Measurements from ENCODE around the gene CSF2. TPM values are rescaled to one million over a fixed set of nuclear protein-coding genes. Genes with fewer than 3 reads are reported as not detected.

CSF2 gene
- total and polyA plus RNA-seq, 2 of the 4 experiments (the other 2 are of a cell fraction): 0.31 TPM; not detected in 1

- CTCF ChIA-PET: interaction anchor here (0.6 kb wide), 1 partner anchor 11 kb away, joined by 3 read pairs; no protein-coding TSS in a partner anchor
- H3K4ac ChIP-seq (ENCODE audit: low read depth, low read length): no peak overlapping the region
- H3K4me1 ChIP-seq (ENCODE audit: control insufficient read depth, insufficient read depth, low read length): peaks cover 14% of the 10 kb centered on the region
- H3K56ac ChIP-seq (ENCODE audit: extremely low read depth, insufficient read depth, low read length): no peak overlapping the region
- no peaks in the 10 kb centered on the region for H3K27me3 ChIP-seq (ENCODE audit: control insufficient read depth, insufficient read depth, low read length)
- no peak overlapping the region for H4K91ac ChIP-seq (ENCODE audit: insufficient read depth, low read depth, low read length)
- dilution Hi-C loops (cut with HindIII; ENCODE audit: low sequenced_read_pairs, unreplicated experiment) (no loop called here), intact Hi-C loops (cut with micrococcal nuclease) (no loop called here), in situ Hi-C loops (cut with MboI; ENCODE audit: low sequenced_read_pairs) (loop anchor here (25.0 kb wide), 1 partner anchor 406 kb away; the partner anchor contains the start of gene IRF1)
- no peak overlapping the region for H2BK20ac ChIP-seq (ENCODE audit: low read depth, low read length)
- no peak overlapping the region for H3K27ac ChIP-seq (ENCODE audit: insufficient read depth, low read length)
- TF ChIP-seq NFE2L2 (IDR thresholded peaks at IDR 0.05; ENCODE audit: low read depth, low read length) (no peak), MAFK (IDR thresholded peaks at IDR 0.05; ENCODE audit: low read depth, low read length) (no peak), MXI1 (IDR thresholded peaks at IDR 0.05; ENCODE audit: borderline replicate concordance, low read depth, low read length) (no peak), RFX5 (IDR thresholded peaks at IDR 0.05; ENCODE audit: low read depth, low read length) (no peak), CEBPB (IDR thresholded peaks at IDR 0.05; ENCODE audit: low read depth, low read length) (no peak), FOS (IDR thresholded peaks at IDR 0.05; ENCODE audit: low read depth, low read length) (no peak), RCOR1 (IDR thresholded peaks at IDR 0.05; ENCODE audit: insufficient replicate concordance, low read length) (no peak), RAD21 (IDR thresholded peaks at IDR 0.05; ENCODE audit: low read length) (no peak), SMC3 (IDR thresholded peaks at IDR 0.05; ENCODE audit: low read depth, low read length) (no peak), ELK1 (IDR thresholded peaks at IDR 0.05; ENCODE audit: borderline replicate concordance, low read depth, low read length) (no peak), POLR2A (IDR thresholded peaks at IDR 0.05; ENCODE audit: low read depth, low read length) (no peak), CTCF (conservative IDR thresholded peaks at IDR 0.05; ENCODE audit: low read depth, low read length) (no peak), MAZ (IDR thresholded peaks at IDR 0.05; ENCODE audit: borderline replicate concordance, low read depth, low read length) (no peak)
- no peak overlapping the region for H4K5ac ChIP-seq (ENCODE audit: low read depth, low read length)
- H3K4me3 ChIP-seq (ENCODE audit: insufficient read depth, low read depth, low read length): no peak overlapping the region
- no peak overlapping the region for H4K8ac ChIP-seq (ENCODE audit: low read depth in 2 of 2, low read length in 2 of 2)
- H4K20me1 ChIP-seq (ENCODE audit: insufficient read depth, low read length): no peaks in the 10 kb centered on the region
- no peak for ATAC-seq (ENCODE audit: low read depth)
- 80% methylated on average over 1 of the region's 3 CpGs; no CpG with 5 or more reads in 1 of the 2 experiments for WGBS, 2 experiments (ENCODE audit: extremely low coverage in 2 of 2, insufficient read length in 1 of 2)
- no peak overlapping the region for H3K14ac ChIP-seq (replicated peaks; ENCODE audit: low read depth, low read length)
- H3K4me2 ChIP-seq (ENCODE audit: low read depth, low read length): no peak overlapping the region
- H2BK5ac ChIP-seq (ENCODE audit: low read depth, low read length, poor library complexity, severe bottlenecking): no peak overlapping the region
- peaks cover 14% of the 10 kb centered on the region for H3K9me1 ChIP-seq (ENCODE audit: insufficient read depth, low read length)
- no peak overlapping the region for H2BK15ac ChIP-seq (ENCODE audit: low read depth, low read length)
- POLR2A ChIA-PET (ENCODE audit: unreplicated experiment): no interaction called here
- no peaks in the 10 kb centered on the region for H3K9me3 ChIP-seq (ENCODE audit: control insufficient read depth, insufficient read depth, low read length)
- H2AFZ ChIP-seq (replicated peaks; ENCODE audit: low read length, poor library complexity): no peak overlapping the region
- no peak overlapping the region for H3K9ac ChIP-seq (ENCODE audit: low read depth, low read length)
- H2AK9ac ChIP-seq (replicated peaks; ENCODE audit: low read depth, low read length, poor library complexity): peak overlapping the region; percentile 71
- DNase-seq: no peak
- no peak overlapping the region for H2AK5ac ChIP-seq (ENCODE audit: low read depth, low read length)
- no peak overlapping the region for H3K18ac ChIP-seq (ENCODE audit: low read depth, low read length)
- no TSS peak for BruUV-seq (replicated peaks)
- H3K36me3 ChIP-seq (ENCODE audit: control insufficient read depth, insufficient read depth, low read length): no peaks in the 10 kb centered on the region
- H3K23ac ChIP-seq (ENCODE audit: low read depth, low read length): no peak overlapping the region
- no peak overlapping the region for H2BK120ac ChIP-seq (ENCODE audit: low read depth, low read length)
- no peaks in the 10 kb centered on the region for H3K79me1 ChIP-seq (ENCODE audit: low read depth in 1 of 2, low read length in 2 of 2)
These were observed 7.9 kb downstream of the CSF2 start for GRCh38 chr5:132081458-132081857.
